LNCAP (cell line): ENCODE data around the gene PTK7.

ENCODE experiments used
- CTCF ChIP-seq: fragments of 450-650 bp; IDR thresholded peaks from 2 replicates; pipeline ENCODE4 v1.5.1; 2017; ENCODE audit warnings: mild to moderate bottlenecking

The PTK7 gene

DNA sequence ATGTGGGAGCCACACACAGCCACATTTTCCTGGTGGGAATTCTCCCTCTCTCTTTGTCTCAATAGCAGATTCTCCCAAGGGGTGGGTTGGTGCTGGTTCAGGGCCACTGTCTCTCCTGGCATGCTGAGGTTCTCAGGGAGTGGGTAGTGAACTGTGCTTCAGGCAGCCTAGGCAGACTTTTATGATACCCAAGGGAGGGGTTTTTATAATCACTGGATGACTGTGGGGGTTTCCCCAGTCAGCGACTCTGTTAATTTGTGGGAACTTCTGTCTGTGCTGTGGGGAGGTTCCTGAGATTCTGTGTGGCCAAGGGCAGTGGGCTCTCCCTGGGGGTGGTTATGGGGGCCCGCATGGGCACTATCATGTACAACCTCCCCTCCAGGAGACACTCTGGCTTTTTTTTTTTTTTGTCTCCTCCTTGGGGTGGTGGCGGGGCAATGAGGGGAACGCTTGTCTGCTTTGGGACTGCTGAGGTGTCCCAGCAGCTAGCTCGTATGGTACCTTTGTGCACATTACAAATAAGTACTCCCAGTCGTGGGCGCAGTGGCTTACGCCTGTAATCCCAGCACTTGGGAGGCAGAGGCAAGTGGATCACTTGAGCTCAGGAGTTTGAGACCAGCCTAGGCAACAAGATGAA lies 10.0 kb downstream of the PTK7 start:
- TF ChIP-seq CTCF: no peak

GRCh38 chr6:43088654-43089056 lies 12.5 kb downstream of the PTK7 start:
- no peak for TF ChIP-seq CTCF

- no peak for TF ChIP-seq CTCF
These were observed 13.4 kb downstream of the PTK7 start for GRCh38 chr6:43089467-43089866.

DNA sequence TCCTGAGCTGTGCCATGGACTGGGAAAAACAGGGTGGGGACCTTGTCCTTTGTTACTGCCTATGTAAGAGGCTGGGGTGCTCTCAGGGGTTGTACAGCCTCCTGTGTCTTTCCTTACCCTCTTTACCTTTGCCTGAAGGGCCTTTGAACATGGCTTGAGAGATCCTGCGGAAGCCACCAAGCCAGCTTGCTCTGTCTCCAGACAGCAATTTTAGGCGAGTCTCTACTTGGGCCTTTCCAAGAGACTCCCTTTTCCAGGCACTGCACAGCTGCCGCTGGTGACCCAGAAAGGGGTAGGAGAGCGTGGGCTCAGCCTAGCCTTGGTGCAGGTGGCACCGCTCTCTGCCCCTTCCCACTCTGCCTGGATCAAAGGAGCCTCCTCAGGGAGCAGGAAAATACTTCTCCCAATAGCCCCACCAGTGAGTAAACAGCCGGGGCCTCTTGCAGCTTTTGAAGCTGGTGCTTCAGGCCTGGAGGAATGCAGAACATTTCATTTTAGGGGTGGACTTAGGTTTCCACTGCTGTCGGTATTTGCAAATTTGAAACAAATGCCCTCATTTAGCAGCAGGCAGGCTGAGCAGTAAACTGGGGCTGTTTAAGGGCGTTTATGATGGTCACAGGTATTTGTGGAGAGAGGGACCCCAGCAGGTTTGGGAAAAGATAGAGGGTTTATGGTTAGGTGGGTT lies 13.9 kb downstream of the PTK7 start:
- no peak for TF ChIP-seq CTCF

DNA sequence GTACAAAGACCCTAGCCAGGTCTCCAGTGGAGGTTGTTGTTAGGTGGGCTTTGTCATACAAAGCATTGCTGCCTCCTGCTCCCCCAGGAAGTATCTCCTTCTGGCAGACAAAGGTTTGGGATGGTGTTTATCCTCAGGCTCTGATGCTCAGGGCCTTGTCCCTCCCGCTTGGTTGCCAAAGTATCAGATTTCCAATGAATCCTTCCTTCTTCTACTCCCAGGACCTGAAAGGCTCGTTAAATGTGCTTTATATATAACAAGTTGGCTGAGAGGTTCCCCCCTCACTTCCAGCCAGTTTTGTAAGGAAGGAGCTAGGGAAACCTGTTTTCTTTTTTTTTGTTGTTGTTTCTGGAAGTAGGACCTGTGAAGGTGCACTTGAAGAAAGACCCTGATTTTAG lies 14.4 kb downstream of the PTK7 start:
- TF ChIP-seq CTCF: no peak

DNA sequence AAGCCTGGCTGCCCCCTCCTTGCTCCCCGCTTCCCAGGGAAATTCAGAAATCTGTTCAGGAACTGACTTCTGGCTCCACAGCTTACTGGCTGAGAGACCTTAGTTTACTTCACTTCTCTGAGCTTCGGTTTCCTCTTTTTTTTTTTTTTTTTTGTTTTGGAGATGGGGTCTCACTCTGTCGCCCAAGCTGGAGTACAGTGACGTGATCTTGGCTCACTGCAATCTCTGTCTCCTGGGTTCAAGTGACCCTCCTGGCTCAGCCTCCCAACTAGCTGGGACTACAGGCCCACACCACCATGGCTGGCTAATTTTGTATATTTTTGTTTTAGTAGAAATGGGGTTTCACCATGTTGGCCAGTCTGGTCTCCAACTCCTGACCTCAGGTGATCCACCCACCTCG lies 14.9 kb downstream of the PTK7 start:
- TF ChIP-seq CTCF: no peak

GRCh38 chr6:43091436-43091991 lies 15.4 kb downstream of the PTK7 start:
- TF ChIP-seq CTCF: no peak
